Measurements from ENCODE around the gene SOCS3.

The SOCS3 gene

DNA sequence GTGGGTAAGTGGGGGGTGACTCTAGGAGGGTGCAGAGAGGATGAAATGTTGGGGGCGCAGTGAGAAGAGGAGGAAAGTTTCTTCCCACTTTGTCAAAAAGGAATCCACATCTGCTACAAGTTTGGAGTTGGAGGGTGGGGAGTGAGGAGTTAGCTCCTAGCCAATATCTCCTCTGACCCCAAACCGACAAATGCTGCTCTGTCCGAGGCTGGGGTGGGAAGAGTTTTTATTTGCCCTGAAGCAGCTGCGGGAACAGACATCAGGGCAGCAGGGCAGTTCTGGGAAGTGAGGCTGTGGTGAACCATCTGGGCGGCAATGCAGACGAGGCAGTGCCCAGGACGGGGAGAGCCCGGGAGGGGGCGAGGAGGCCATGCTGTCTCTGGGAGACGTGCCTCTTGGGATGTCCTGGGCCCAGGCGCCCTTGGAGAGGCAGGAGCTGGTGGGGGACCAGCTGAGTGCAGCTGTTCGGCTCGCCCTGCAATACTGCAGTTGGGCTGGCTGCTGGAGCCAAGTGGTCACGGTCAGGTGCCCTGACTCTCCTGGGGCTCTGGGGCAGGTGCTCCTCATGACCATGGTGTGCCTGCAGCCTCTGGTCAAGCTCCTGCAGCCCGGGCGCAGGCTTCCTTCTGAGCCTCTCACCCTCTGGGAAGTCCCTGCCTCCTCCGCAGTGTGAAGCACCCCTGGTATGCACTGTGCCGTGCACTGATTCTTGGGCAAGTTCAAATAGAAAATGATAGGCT, 6.4 kb upstream of the SOCS3 start:
- no peak for FAIRE-seq

DNA sequence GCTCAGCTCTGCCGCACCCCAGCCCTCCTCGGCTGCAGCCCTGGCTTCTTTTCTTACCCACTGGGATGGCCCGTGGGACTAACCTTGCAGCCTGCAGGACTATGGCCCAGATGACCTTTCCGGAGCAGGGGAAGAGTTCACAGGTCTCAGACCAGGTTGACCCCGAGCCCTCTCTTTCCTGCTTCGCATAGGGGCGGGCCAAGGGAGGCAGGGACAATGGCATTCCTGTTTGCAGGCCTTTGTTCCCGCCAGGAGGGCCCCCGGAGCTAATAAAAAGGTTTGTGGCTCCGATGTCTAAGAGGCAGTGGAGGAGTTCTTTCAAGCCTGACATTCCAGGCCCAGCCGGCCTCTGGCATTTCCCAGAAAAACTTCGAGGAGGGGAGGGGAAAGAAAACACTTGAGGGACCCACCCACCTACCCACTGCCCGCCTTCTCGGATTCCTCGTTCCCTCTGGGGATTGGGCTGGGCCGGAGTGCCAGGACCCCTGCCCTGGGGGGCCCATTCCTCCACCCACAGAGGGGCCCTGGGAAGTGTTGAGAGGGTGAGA, 5.8 kb upstream of the SOCS3 start:
- no peak for FAIRE-seq

DNA sequence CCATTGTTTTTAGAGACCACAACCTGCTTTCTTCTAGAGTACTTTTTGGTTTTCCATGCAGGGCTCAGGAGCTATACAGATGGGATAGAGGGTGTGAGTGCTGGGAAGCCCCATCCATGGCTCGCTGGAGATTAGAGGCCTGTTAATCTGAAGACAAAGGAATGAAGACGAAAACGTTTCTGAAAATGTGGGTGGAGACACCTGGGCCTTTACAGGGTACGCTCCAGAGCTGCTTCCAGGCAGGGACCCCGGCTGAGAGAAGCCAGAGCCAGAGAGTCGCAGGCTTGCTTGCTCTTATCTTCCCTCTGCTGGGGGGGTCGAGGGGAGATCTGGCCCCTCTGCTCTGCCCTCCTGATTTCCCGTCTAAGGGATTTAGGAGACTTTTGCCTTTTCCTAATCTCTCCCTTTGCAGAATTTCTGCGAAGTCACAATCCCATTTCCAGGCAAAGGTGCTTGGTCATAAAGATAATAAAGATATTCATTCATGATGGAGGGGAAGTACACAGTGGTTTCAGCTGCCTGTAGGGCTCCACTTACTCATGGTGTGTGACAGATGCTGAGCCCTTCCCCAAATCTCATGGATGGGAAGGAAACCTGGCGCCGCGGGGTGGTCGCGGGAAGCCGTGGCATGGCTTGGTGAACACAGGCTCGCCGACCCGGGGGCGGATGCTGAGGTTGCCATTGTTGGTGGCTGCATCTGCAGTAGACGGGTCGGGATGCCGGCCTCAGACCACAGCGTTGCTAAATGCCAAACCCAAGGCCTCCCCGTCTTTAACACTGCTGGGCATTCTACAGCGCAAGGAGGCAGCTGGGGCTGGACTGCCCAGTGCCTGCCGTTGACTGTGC, 4.8 kb upstream of the SOCS3 start:
- FAIRE-seq: no peak

DNA sequence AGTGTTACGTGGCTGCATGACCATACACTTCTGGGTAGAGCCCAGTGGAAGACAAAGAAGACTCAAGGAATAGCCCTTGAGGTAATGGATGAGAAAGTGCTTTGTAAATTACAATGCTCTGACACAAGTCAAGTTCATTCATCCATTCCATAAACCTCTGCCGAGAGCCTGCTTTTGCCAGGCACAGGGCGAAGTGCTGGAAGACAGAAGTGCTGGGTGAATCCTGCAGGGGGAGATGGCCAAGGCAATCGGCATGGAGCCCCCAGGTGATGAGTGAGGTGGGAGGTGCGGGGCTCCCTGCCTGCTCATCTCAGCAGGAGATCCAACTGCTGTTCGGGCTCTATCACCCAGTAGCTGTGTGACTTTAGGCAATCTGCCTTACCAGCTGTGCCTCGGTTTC, 2.8 kb upstream of the SOCS3 start:
- FAIRE-seq: no peak

DNA sequence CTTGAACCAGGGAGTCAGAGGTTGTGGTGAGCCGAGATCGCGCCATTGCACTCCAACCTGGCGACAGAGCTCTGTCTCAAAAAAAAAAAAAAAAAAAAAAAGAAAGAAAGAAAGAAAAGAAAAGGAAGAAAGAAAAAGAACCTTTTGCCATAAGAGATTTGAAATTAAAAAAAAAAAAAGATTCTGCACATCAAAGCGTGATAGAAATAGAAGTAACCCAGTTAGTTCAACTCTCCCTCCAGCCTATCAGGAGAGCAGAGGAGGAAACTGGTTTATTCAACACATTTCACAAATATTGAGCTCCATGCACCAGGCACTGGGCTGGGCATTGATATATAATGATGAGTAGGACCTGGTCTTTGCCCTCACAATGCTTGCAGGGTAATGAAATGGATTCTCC, 2.4 kb upstream of the SOCS3 start:
- FAIRE-seq: no peak

DNA sequence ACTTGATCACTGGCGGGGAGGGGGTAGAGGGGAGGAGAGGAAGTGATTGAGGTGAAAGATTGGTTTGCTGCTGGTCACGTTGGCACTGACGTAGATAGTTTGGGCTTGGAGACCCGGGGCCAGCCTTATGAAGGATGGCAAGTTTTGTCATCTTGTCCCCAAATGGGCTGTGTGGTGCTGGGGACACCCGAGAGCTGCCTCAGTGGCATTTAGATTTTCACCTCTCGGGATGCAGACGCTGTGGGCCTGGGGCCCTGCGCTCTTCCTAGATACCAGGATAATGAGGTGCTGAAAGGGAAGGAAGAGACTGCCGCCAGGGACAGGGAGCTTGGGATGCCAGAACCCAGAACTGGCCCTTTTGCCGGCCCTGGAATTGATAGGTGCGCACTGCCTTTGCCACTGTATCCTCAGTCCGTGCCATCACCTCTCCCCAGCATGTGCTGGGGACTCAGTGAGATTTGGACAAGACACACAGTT, 1.4 kb upstream of the SOCS3 start:
- FAIRE-seq: no peak

DNA sequence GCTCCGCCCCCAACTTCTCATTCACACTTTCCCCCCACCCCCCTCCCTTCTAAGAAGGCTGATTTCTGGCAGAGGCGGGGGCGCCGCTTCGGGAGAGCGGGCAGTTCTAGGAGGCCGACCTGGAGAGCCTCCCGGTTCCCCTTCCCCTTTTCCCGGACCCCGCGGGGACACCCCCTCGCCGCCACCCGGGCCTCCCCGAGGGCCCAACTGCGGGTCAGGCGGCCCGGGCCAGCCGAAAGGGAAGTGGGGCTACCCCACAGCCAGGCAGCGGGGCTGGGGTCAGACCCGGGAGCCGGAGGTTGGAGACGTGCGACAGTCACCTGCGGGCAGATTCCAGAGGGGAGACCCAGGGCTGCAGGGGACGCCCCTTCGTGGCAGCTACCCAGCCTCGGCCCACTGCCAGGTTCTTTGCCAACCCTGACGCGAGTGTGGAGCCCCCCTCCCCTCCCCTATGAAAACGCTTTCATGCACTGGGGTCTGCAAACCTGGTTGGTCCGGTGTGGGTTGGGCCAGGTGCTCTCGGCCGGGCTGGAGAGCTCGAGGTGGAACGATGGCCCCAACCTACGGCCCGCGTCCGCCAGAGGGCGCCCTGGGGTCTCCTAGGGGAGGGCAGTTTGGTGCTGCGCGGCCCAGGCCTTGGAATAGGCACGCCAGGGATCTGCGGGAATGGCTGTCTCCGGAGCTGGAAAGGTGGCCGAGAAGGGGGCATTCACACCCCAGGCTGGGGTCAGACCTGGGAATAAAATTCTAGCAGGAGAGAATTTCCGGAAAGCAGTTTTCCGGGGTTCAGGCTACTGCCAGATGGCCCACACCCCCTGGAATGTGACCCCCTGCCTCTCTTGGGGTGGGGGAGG, 721 bp upstream of the SOCS3 start:
- no peak for FAIRE-seq

DNA sequence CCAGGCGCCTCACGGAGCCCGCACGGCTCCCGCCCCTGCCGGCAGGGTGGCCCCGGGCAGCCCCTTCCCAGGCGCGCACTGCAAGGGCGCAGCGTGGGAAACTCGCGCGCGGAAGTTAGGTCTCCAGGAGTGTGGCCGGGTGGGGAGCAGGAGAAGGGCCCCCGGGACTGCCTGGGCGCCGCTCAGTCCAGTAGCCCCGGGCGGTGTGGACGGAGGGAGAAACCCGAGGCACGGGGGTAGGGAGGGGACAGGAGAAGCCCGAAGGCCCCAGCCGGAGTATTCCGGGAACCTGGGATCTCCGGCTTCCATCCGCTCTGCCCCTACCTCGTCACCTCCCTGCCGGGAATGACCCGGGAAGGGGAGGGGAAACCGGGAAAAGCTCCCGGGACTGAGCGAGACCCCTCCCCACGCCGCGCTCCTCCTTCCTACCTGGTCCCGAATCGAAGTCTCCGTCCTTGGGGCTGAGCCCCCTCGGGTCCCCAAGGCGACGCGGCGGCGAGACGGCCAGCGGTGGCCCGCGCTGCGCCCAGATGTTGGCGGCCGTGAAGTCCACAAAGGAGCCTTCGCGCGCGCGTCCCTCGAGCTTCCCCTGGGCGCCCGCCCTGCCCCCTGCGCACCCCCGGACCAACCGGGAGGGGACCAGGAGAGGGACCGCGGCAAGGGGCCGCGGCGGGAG, 418 bp downstream of the SOCS3 start:
- no peak for FAIRE-seq

DNA sequence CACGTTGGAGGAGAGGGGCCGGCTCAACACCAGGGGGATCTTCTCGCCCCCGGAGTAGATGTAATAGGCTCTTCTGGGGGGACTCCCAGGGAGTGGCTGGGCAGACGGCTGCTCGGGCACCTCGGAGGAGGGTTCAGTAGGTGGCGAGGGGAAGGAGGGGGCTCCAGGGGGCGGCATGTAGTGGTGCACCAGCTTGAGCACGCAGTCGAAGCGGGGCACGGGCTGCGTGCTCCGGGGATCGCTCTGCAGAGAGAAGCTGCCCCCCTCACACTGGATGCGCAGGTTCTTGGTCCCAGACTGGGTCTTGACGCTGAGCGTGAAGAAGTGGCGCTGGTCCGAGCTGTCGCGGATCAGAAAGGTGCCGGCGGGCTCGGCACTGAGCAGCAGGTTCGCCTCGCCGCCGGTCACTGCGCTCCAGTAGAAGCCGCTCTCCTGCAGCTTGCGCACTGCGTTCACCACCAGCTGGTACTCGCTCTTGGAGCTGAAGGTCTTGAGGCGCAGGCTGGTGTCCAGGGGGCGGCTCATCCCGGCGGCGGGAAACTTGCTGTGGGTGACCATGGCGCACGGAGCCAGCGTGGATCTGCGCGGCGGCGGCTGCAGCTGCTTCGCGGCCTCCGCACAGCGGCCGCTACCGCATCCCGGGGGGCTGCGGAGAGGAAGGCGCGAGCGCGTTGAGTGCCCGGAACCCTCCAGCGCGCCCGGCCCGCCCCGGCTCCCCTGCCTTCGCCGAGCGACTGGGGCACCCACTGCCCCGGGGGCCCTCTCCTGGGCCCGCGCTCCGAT, 1.1 kb downstream of the SOCS3 start:
- FAIRE-seq: no peak

DNA sequence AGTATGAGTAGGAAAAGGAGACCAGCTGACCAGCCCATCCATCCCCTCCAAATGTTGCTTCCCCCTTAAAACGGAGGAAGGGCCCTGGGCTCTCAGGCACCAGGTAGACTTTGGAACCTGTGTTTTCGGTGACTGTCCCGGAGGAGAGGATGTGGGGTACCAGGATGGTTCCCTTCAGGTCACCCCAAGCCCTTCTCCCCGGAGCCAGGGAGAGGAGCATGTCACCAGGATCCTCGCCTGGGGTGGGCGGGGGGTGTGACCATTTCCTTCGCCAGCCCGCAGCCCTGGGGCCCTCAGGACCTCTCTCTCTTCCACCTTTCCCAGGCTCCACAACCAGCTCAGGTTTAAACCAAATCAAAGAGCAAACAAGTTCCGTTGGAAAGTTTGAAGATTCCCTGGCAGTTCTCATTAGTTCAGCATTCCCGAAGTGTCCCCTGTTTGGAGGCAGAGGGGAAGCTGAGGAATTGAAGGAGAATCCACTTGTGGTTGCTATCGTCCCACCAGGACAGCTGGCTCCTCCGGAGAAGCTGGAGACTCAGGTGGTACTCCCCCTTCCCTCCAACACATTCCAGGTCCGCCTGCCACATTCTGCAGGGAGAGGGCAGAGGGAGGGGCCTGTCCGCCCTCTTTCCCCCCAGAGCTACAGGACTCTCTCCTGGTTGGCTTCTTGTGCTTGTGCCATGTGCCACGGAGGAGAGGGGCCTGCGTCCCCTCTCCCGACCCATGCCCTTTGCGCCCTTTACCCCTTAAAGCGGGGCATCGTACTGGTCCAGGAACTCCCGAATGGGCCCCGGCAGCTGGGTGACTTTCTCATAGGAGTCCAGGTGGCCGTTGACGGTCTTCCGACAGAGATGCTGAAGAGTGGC, 2.0 kb downstream of the SOCS3 start:
- no peak for FAIRE-seq

DNA sequence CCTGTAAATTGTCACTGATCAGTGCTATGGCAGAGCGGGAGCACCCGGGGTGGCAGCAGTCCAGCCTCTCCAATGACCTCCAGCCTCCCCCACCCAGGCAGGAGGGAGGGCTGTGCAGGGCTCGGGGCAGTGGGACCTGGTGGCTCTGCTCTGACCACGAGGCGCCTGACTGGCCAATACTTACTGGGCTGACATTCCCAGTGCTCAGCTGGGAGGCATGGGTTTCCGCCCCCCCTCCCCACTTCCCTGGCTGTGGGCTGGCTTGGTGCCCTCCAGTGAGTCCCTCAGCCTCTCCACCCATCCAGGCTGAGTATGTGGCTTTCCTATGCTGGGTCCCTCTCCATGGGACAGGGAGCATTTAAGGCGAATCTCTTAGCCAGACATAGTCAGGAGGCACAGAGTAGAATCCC, 2.7 kb downstream of the SOCS3 start:
- FAIRE-seq: no peak

DNA sequence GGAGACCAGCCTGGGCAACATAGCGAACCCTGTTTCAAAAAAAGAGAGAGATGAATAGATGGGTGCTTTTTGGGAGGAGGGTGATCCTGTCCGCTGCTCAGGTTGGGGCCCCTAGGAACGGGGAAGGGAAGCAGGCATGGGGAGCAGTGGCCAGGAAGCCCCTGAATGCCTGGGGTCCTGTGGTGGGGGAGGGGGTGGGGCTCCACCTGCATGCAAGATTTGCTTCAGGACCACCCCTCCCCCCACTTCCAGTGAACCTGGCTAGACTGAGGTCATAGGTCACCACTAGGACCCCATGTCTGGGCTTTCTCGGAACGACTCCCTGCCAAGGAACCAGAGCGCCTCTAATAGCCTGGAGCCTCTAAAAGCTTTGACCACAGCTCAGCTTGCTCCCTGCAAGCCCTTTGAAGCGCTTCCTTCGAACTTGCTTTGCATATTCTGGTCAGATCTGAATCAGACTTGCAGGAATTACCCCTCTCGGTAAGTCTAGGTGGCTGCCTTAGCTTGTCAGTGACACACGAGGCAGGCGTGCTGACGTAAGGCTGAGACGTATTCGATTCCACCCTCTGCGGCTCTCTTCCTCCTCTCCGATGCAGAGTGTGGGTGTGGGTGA, 3.7 kb downstream of the SOCS3 start:
- FAIRE-seq: no peak

DNA sequence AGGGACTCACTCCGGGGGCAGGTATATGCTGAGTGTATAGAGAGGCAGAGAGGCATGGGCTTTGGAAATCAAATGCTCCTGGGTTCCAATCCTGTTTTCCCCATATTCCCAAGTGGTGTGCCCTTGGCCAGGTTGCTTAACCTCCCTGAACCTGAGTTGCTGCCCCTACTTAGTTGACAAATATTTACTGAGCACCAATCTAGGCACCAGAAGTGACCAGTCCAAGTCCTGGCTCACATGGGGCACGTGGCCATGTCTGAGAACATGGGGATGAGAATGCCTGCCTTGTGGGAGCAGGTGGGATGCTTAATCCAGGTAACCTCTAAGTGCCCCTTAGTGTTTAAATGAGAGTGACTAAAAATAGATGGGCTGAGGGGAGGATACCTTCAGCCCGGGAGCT, 4.2 kb downstream of the SOCS3 start:
- FAIRE-seq: no peak

DNA sequence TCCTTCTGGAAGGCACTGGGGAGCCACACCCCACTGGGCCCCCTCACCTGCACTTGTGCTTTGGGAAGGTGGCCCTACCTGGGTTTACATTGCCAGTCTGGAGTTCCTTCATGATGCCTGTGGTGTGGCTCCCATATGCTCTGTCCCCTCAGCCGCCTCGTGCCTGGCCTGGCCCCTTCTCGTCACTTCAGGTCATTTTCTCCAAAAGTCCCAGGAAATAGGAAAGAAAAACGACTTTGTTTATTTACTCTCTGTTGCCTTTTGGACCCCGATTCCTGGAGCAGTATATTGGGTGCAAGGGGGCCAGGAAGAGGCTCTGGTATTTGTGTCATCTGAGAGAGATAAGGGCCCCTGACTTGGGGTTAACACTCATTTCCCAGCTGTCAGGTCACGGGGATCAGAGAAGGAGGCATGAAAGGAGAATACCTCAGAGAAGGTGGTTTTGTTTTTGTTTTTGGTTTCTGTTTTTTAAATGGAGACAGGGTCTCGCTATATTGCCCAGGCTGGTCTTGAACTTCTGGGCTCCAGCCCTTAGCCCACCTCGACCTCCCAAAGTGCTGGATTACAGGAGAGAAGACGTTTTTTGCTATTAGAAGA, 4.7 kb downstream of the SOCS3 start:
- FAIRE-seq: no peak

DNA sequence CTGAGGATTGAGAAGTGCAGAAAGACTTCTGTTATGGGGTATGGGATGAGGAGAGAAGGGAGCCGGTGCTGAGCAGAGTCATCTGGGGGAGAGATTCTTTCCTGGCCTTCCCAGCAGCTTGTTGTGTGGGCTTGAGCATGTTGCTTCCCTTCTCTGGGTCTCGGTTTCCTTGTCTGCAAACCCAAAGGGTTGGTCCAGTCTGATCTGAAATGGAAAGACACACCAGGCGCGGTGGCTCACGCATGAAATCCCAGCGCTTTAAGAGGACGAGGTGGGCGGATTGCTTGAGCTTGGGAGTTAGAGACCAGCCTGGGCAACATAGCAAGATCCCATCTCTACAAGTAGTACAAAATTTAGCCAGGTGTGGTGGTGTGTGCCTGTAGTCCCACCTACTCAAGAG, 6.0 kb downstream of the SOCS3 start:
- no peak for FAIRE-seq

DNA sequence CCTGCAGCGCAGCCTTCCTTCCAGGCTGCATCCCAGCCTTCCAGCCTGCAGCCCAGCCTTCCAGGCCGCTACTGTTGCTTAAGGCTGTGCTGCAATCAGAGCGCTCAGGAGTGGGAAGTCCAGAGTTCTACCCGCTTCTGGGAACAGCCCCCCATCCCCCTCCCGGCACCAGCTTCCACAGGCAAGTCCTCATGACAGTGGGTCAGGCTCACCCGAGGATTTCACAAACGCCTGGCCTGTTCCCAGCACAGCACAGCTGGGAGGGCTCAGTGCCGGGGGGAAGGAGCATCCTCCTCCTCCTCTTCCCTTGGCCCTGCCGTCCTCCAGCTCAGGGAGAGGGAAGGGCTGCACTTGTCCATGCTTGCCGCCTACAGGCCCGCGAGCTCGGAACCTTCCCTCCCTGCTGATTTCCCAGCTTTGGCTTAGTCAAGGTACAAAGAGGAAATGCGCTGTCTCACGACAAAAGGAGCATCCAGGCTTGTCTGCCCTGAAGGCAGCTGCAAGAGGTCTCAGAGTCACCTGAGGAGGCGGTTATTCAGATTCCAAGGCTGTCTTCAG, 8.3 kb downstream of the SOCS3 start:
- FAIRE-seq: peak; percentile 83

DNA sequence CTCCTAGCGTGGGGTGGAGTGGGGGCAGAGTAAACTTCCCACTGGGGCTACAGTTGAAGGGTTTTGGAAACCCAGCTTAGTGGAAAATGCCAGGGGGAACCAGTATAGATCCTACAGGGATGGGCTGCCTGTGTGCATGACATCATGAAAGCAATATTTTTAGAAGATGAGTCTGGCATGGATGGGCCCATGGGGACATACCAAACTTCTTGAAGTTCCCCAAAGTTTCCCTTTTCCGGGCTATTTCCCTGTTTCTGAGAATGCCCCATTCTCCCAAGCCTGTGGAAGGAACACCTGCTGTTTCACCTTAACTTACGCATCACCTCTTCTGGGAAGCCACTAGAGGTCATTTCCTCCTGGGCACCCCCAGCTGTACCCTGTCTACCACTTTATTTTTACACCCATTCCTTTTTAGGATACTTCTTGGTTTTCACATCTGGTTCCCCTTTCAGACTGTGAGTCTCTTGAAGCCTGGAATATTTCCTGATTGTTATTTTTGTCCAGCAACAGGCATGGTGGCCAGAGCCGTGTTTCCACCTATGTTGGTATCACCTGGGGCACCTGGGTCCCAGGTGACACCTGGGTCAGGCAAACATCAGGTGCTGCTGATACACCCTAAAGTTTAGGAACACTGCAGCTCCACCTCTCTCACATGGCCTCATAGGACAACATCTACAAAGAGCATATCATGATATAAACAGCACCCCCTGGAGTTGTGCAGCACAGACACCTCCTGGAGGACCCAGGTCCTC, 9.8 kb downstream of the SOCS3 start:
- FAIRE-seq: no peak

DNA sequence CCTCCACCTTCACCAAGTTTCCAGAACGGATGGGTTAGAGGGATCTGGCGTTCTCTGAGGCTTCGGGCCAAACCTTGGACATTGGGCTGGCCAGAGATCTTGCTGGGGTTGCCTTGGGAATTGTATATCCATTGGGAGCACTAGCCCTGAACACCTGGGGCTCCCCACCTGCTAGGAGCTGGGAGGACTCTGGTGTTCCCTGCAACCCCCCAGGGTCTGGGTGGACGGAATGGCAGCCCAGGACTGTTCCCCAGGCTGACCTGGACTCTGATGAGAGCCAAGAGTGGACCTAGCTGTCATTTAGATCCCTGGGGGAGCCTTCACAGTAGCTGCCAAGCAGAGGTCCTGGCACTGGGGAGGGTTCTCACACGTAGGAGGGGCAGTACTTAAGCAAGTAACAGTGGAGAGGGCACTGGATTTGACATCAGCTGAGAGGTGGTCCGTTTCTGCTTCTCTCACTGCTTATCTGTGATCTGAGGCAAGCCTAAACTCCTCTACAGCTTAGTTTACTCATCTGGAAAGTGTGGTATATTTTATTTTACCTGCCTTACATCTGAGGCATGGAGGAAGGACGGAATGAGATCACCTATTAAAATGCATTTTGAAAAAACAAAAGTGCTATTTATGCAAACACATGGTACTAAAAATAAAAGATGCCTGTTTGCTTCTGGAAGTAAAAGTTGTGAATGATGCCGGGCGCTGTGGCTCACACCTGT, 11.7 kb downstream of the SOCS3 start:
- no peak for FAIRE-seq

Measured in endometrium (tissue), 2 donors.